Ishikawa (cell line): Measurements from ENCODE around the gene MAP1B.

Experiments
- CEBPB ChIP-seq: IDR thresholded peaks from 2 replicates; pipeline ENCODE4 v1.6.1; 2012
- CREB1 ChIP-seq: IDR thresholded peaks from 2 replicates; pipeline ENCODE4 v1.6.1; 2012; ENCODE audit warnings: low read depth
- EGR1 ChIP-seq: IDR thresholded peaks from 2 replicates; pipeline ENCODE4 v1.6.1; 2012
- EP300 ChIP-seq: IDR thresholded peaks from 2 replicates; pipeline ENCODE4 v1.6.1; 2012; ENCODE audit warnings: borderline replicate concordance
- FOXM1 ChIP-seq: IDR thresholded peaks from 2 replicates; pipeline ENCODE4 v1.6.1; 2012; ENCODE audit warnings: low read depth, borderline replicate concordance
- MAX ChIP-seq: IDR thresholded peaks from 2 replicates; pipeline ENCODE4 v1.6.1; 2012
- NFIC ChIP-seq: IDR thresholded peaks from 2 replicates; pipeline ENCODE4 v1.6.1; 2012
- RAD21 ChIP-seq: IDR thresholded peaks from 2 replicates; pipeline ENCODE4 v1.6.1; 2012; ENCODE audit warnings: low read depth
- REST ChIP-seq: IDR thresholded peaks from 2 replicates; pipeline ENCODE4 v1.6.1; 2012; ENCODE audit warnings: low read depth, mild to moderate bottlenecking
- TAF1 ChIP-seq: IDR thresholded peaks from 2 replicates; pipeline ENCODE4 v1.6.1; 2012; ENCODE audit warnings: low read depth, mild to moderate bottlenecking
- TCF12 ChIP-seq: IDR thresholded peaks from 2 replicates; pipeline ENCODE4 v1.6.1; 2012; ENCODE audit warnings: low read depth
- TEAD4 ChIP-seq: IDR thresholded peaks from 2 replicates; pipeline ENCODE4 v1.6.1; 2012
- USF1 ChIP-seq: IDR thresholded peaks from 2 replicates; pipeline ENCODE4 v1.6.1; 2012
- YY1 ChIP-seq: IDR thresholded peaks from 2 replicates; pipeline ENCODE4 v1.6.1; 2012; ENCODE audit warnings: low read depth
- ZBTB7A ChIP-seq: IDR thresholded peaks from 2 replicates; pipeline ENCODE4 v1.6.1; 2012; ENCODE audit warnings: low read depth

The MAP1B gene

GRCh38 chr5:72145348-72145747, 38.1 kb downstream of the MAP1B start:
- TF ChIP-seq EGR1 (no peak), CEBPB (no peak), CREB1 (no peak), RAD21 (no peak), USF1 (no peak), TAF1 (no peak), TCF12 (no peak), ZBTB7A (no peak), REST (no peak), MAX (no peak), FOXM1 (no peak), YY1 (no peak), TEAD4 (no peak), EP300 (no peak)

GRCh38 chr5:72146056-72146455, 38.8 kb downstream of the MAP1B start:
- TF ChIP-seq USF1, result no peak
- TF ChIP-seq FOXM1, result no peak
- TF ChIP-seq REST, result no peak
- no peak for TF ChIP-seq RAD21
- no peak for TF ChIP-seq NFIC
- TF ChIP-seq MAX, result no peak
- no peak for TF ChIP-seq CREB1
- no peak for TF ChIP-seq EGR1
- no peak for TF ChIP-seq CEBPB
- TF ChIP-seq YY1, result no peak

GRCh38 chr5:72147569-72147968, 40.3 kb downstream of the MAP1B start:
- TF ChIP-seq TAF1 (no peak), EP300 (no peak)

- TF ChIP-seq TAF1 (no peak), ZBTB7A (no peak), YY1 (no peak), USF1 (no peak), NFIC (no peak), CREB1 (no peak), CEBPB (no peak)
Measured at GRCh38 chr5:72149742-72150141, 42.5 kb downstream of the MAP1B start.

- TF ChIP-seq TEAD4, result no peak
- TF ChIP-seq REST, result no peak
- no peak for TF ChIP-seq FOXM1
- no peak for TF ChIP-seq NFIC
- TF ChIP-seq RAD21, result no peak
- no peak for TF ChIP-seq USF1
- no peak for TF ChIP-seq TAF1
- TF ChIP-seq ZBTB7A, result no peak
Measured at GRCh38 chr5:72151169-72151568, 43.9 kb downstream of the MAP1B start.
